Mesenchymal stem cell (in vitro differentiated cells and primary cell): ENCODE data around the gene HYKK.

Experiments used
- DNase-seq: peaks from one replicate; pipeline ENCODE4 v3.0.0-alpha.2; 2013
- H2AFZ ChIP-seq: one replicate; pipeline ENCODE4 v1.6.1; 2013; ENCODE audit warnings: low read depth, mild to moderate bottlenecking, control low read depth, inconsistent platforms, low read length, moderate library complexity
- H2AK5ac ChIP-seq: 2 replicates; pipeline ENCODE4 v1.6.1; 2013; ENCODE audit warnings: low read length, moderate library complexity, mild to moderate bottlenecking, inconsistent platforms; ENCODE audit not compliant: severe bottlenecking
- H2BK120ac ChIP-seq: one replicate; pipeline ENCODE4 v1.6.1; 2013; ENCODE audit warnings: low read depth, mild to moderate bottlenecking, inconsistent platforms, low read length, moderate library complexity
- H2BK12ac ChIP-seq, 2 experiments: one replicate each; pipeline ENCODE4 v1.6.1; 2013; ENCODE audit warnings: inconsistent platforms in 2 of 2, low read length in 2 of 2, mild to moderate bottlenecking in 2 of 2, moderate library complexity in 2 of 2, control low read depth in 1 of 2
- H2BK15ac ChIP-seq: one replicate; pipeline ENCODE4 v1.6.1; 2013; ENCODE audit warnings: mild to moderate bottlenecking, low read depth, inconsistent platforms; ENCODE audit not compliant: poor library complexity, severe bottlenecking
- H2BK5ac ChIP-seq: 2 replicates; pipeline ENCODE4 v1.6.1; 2013; ENCODE audit warnings: low read depth, mild to moderate bottlenecking, low read length, control low read depth, inconsistent platforms; ENCODE audit not compliant: poor library complexity, severe bottlenecking
- H3K14ac ChIP-seq, 2 experiments: one replicate each; pipeline ENCODE4 v1.6.1; 2013; ENCODE audit warnings: inconsistent platforms in 2 of 2, low read length in 2 of 2, control low read depth in 1 of 2, mild to moderate bottlenecking in 1 of 2, moderate library complexity in 1 of 2
- H3K18ac ChIP-seq, 2 experiments: one replicate each; pipeline ENCODE4 v1.6.1; 2013; ENCODE audit warnings: inconsistent platforms in 2 of 2, low read length in 2 of 2, control low read depth in 1 of 2, low read depth in 1 of 2, mild to moderate bottlenecking in 1 of 2
- H3K23ac ChIP-seq, 2 experiments: one replicate each; pipeline ENCODE4 v1.6.1; 2013; ENCODE audit warnings: inconsistent platforms in 2 of 2, low read length in 2 of 2, mild to moderate bottlenecking in 2 of 2, moderate library complexity in 2 of 2, control low read depth in 1 of 2
- H3K27ac ChIP-seq: 2 replicates; pipeline ENCODE4 v1.5.1; 2013; ENCODE audit warnings: mild to moderate bottlenecking, moderate library complexity, low read length, control low read depth, inconsistent platforms; ENCODE audit not compliant: poor library complexity, severe bottlenecking
- H3K27me3 ChIP-seq, 2 experiments: 2 replicates each; pipeline versions ENCODE4 v1.6.1 to v1.7.0; 2013; ENCODE audit warnings: low read length in 2 of 2, mild to moderate bottlenecking in 2 of 2, moderate library complexity in 2 of 2, control low read depth in 1 of 2, inconsistent platforms in 1 of 2; ENCODE audit not compliant: control insufficient read depth in 1 of 2, insufficient read depth in 1 of 2
- H3K36me3 ChIP-seq, 2 experiments: 2 replicates each; pipeline versions ENCODE4 v1.6.1 to v1.7.0; 2013; ENCODE audit warnings: low read length in 2 of 2, control low read depth in 1 of 2, inconsistent platforms in 1 of 2, low read depth in 1 of 2, mild to moderate bottlenecking in 1 of 2; ENCODE audit not compliant: insufficient read depth in 2 of 2, control insufficient read depth in 1 of 2
- H3K4ac ChIP-seq, 2 experiments: one replicate each; pipeline ENCODE4 v1.6.1; 2013; ENCODE audit warnings: inconsistent platforms in 2 of 2, low read length in 2 of 2, mild to moderate bottlenecking in 2 of 2, moderate library complexity in 2 of 2, control low read depth in 1 of 2, low read depth in 1 of 2
- H3K4me1 ChIP-seq: 2 replicates; pipeline ENCODE4 v1.6.1; 2013; ENCODE audit warnings: low read depth, low read length, control low read depth; ENCODE audit not compliant: control insufficient read depth, insufficient read depth
- H3K4me2 ChIP-seq: 2 replicates; pipeline ENCODE4 v1.6.1; 2013; ENCODE audit warnings: low read length, mild to moderate bottlenecking, inconsistent platforms; ENCODE audit not compliant: poor library complexity, severe bottlenecking
- H3K4me3 ChIP-seq, 2 experiments: 2 replicates each; pipeline versions ENCODE4 v1.5.1 to v1.7.0; 2013; ENCODE audit warnings: low read length in 2 of 2, mild to moderate bottlenecking in 2 of 2, control low read depth in 1 of 2, low read depth in 1 of 2; ENCODE audit not compliant: insufficient read depth in 1 of 2
- H3K79me1 ChIP-seq: replicated peaks from 2 replicates; pipeline ENCODE4 v1.6.1; 2013; ENCODE audit warnings: mild to moderate bottlenecking, control low read depth, low read length, inconsistent platforms; ENCODE audit not compliant: poor library complexity, severe bottlenecking
- H3K9ac ChIP-seq: 2 replicates; pipeline ENCODE4 v1.7.0; 2013; ENCODE audit warnings: mild to moderate bottlenecking, low read length, moderate library complexity
- H3K9me3 ChIP-seq: 2 replicates; pipeline ENCODE4 v1.7.0; 2013; ENCODE audit warnings: mild to moderate bottlenecking, low read length; ENCODE audit not compliant: control insufficient read depth
- H4K8ac ChIP-seq: one replicate; pipeline ENCODE4 v1.6.1; 2013; ENCODE audit warnings: inconsistent platforms, mild to moderate bottlenecking, low read length, moderate library complexity
- H4K91ac ChIP-seq: one replicate; pipeline ENCODE4 v1.6.1; 2013; ENCODE audit warnings: mild to moderate bottlenecking, low read length, inconsistent platforms
- WGBS: methylation state at CpG from one replicate; pipeline ENCODE4 v1.1.7; 2013; ENCODE audit warnings: mixed read lengths; 5-methylcytosine and 5-hydroxymethylcytosine counted together

HYKK gene

DNA sequence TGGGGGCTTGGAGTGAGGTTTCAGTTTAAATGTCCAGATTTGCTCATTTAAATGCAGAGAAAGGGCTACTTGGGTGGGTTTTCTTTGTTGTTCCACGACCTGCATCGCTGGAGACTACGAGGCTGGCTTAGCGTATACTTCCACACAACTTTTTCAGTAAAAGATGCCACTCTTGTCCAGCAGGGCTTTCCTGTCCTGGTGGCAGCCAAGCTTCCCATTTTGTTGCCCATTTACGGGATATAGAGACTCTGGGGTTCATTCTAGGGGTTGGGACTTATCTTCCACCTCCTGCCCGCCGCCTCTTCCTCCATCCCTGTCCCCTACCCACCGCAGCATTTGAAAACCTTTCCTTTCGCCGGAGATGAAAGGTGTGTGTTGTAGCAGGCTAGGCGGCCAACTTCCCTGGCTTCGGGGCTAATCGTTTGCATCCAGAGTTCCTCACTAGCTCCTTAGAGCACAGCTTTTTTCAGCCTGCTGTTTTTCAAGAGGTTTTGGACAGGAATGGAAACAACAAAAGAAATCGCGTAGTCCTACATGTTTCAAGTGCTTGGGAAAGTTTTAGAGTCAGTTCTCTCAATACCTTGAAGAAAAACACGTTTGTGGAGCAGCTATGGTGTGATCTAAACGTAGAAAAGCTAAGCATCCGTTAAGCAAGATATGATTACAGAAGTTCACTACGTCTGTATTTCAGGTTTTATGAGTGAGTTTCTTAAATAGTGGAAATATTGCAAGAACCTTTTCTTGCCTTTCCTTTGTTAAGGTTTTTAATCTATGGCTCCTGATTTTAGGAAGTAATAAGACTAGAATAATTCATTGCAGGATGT is 58.8 kb downstream of the HYKK start:
- no peaks in the 10 kb centered on the region for H3K9me3 ChIP-seq
- no peak overlapping the region for H4K91ac ChIP-seq
- H3K9ac ChIP-seq, result peak overlapping the region; percentile 61
- no peak overlapping the region for H3K4ac ChIP-seq
- WGBS, result 2% methylated on average over 15 of the region's 19 CpGs
- no peaks in the 10 kb centered on the region for H3K79me1 ChIP-seq
- peaks cover 6% of the 10 kb centered on the region for H3K4me1 ChIP-seq
- H2BK15ac ChIP-seq, result no peak overlapping the region
- H2BK12ac ChIP-seq, result no peak overlapping the region
- H3K23ac ChIP-seq, result no peak overlapping the region
- peak overlapping the region; percentile 83 for H2AFZ ChIP-seq
- no peak overlapping the region for H4K8ac ChIP-seq
- H3K36me3 ChIP-seq, result no peaks in the 10 kb centered on the region
- H3K27ac ChIP-seq, result no peak overlapping the region
- peak overlapping the region in 1 of 2 experiments; percentile 48 for H3K18ac ChIP-seq
- peak; percentile 48 for DNase-seq
- no peak overlapping the region for H2BK5ac ChIP-seq
- no peak overlapping the region for H2AK5ac ChIP-seq
- H3K4me2 ChIP-seq, result peak overlapping the region; percentile 96
- H3K27me3 ChIP-seq, result peaks cover 3 to 40% of the 10 kb centered on the region in 2 experiments
- no peak overlapping the region for H2BK120ac ChIP-seq
- H3K14ac ChIP-seq, result no peak overlapping the region
- peak overlapping the region; percentile 73 to 82 for H3K4me3 ChIP-seq

DNA sequence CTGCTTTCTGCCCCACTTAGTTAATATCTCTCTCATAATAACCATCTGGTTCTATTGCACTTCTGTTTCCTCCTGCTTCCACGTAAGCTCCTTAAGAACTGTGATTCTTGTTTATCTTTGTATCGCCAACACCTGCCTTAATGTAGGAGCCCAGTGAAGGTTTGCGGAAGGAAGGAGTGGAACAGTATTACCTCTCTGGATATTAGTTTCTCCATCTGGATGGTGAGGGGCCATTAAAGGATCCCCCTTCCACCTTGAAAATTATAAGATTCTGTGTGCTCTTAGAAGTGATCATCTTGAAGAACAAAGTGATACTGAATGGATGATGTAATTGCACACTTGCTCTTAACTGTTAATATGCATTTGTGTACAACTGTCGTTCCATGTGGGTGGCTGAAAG is 60.2 kb downstream of the HYKK start:
- no peak overlapping the region for H3K9ac ChIP-seq
- H3K4me2 ChIP-seq, result no peak overlapping the region
- no peak for DNase-seq
- no peak overlapping the region for H2AK5ac ChIP-seq
- H3K4me1 ChIP-seq, result peaks cover 6% of the 10 kb centered on the region
- H2BK12ac ChIP-seq, result no peak overlapping the region
- no peak overlapping the region for H3K23ac ChIP-seq
- no peak overlapping the region for H2BK120ac ChIP-seq
- no peak overlapping the region for H4K91ac ChIP-seq
- no peak overlapping the region for H2AFZ ChIP-seq
- no peak overlapping the region for H3K27ac ChIP-seq
- H2BK5ac ChIP-seq, result no peak overlapping the region
- H3K4me3 ChIP-seq, result no peak overlapping the region
- H4K8ac ChIP-seq, result no peak overlapping the region
- H3K4ac ChIP-seq, result no peak overlapping the region
- no peaks in the 10 kb centered on the region for H3K9me3 ChIP-seq
- H3K18ac ChIP-seq, result no peak overlapping the region
- H3K14ac ChIP-seq, result no peak overlapping the region
- no peaks in the 10 kb centered on the region for H3K36me3 ChIP-seq
- no peaks in the 10 kb centered on the region for H3K79me1 ChIP-seq
- no peak overlapping the region for H2BK15ac ChIP-seq
- WGBS, result 97% methylated on average over 4 of the region's 4 CpGs
- H3K27me3 ChIP-seq, result peaks cover 3 to 35% of the 10 kb centered on the region in 2 experiments

DNA sequence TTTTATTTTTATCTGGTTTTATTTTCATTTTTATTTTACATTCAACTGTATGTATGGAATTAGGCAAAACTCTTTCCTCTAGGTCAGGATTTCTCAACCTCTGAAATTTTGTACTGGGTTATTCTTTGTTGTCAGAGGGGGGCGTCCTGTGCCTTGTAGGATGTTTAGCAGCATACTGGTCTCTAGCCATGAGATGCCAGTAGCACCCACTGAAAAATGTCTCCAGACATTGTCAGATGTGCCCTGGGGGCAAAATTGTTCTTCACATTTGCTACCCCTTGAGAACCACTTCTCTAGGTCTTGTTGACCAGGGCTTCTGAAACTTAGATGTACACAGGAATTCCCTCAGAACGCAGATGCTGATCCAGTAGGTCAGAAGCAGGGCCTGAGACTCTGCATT is 63.3 kb downstream of the HYKK start:
- Histone ChIP-seq H4K8ac (no peak overlapping the region), H3K9ac (no peak overlapping the region), H3K18ac (no peak overlapping the region), H2AFZ (no peak overlapping the region), H3K4me1 (peaks cover 2% of the 10 kb centered on the region), H3K27ac (no peak overlapping the region), H3K9me3 (no peaks in the 10 kb centered on the region), H2BK15ac (no peak overlapping the region), H2BK12ac (no peak overlapping the region), H3K79me1 (no peaks in the 10 kb centered on the region), H3K27me3 (peaks cover 0 to 11% of the 10 kb centered on the region in 2 experiments), H2AK5ac (no peak overlapping the region), H4K91ac (no peak overlapping the region), H3K23ac (no peak overlapping the region), H3K4me2 (no peak overlapping the region), H2BK5ac (no peak overlapping the region), H3K36me3 (no peaks in the 10 kb centered on the region), H3K14ac (no peak overlapping the region), H3K4ac (no peak overlapping the region), H3K4me3 (no peak overlapping the region), H2BK120ac (no peak overlapping the region)
- 80% methylated on average over 2 of the region's 2 CpGs for WGBS
- no peak for DNase-seq

DNA sequence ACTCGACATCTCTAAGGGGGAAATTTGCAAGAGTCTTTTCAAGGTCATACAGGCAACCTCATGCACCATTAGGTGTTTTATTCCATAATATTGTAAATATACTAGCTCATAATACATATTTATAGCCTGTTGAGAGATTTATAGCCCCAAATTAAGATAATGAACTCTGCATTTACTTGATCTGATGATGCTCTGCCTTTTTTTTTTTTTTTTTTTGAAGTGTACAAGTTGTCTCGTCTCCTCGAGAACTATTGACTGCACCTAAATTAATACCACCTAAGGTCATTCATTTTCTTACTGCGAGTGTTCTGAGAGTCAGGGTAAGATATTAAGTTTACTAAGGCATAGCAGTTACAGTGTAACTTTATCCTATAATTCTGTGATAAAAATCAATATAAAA is 64.0 kb downstream of the HYKK start:
- Histone ChIP-seq H2BK120ac (no peak overlapping the region), H3K27ac (no peak overlapping the region), H4K8ac (no peak overlapping the region), H3K4me2 (no peak overlapping the region), H2AK5ac (no peak overlapping the region), H3K14ac (no peak overlapping the region), H3K9ac (no peak overlapping the region), H4K91ac (no peak overlapping the region), H3K4ac (no peak overlapping the region), H3K23ac (no peak overlapping the region), H3K36me3 (no peaks in the 10 kb centered on the region), H2AFZ (no peak overlapping the region), H3K4me3 (no peak overlapping the region), H3K27me3 (peaks cover 0 to 11% of the 10 kb centered on the region in 2 experiments), H2BK12ac (no peak overlapping the region), H2BK15ac (no peak overlapping the region), H3K4me1 (no peaks in the 10 kb centered on the region), H2BK5ac (no peak overlapping the region), H3K9me3 (no peaks in the 10 kb centered on the region), H3K79me1 (no peaks in the 10 kb centered on the region), H3K18ac (no peak overlapping the region)
- DNase-seq, result no peak
- WGBS, result no CpG with 5 or more reads among the region's 4 CpGs
